LNCAP (cell line): ENCODE data around the gene SSH2.

ENCODE experiments used
- CTCF ChIP-seq: fragments of 450-650 bp; IDR thresholded peaks from 2 replicates; pipeline ENCODE4 v1.5.1; 2017; ENCODE audit warnings: mild to moderate bottlenecking

The SSH2 gene

DNA sequence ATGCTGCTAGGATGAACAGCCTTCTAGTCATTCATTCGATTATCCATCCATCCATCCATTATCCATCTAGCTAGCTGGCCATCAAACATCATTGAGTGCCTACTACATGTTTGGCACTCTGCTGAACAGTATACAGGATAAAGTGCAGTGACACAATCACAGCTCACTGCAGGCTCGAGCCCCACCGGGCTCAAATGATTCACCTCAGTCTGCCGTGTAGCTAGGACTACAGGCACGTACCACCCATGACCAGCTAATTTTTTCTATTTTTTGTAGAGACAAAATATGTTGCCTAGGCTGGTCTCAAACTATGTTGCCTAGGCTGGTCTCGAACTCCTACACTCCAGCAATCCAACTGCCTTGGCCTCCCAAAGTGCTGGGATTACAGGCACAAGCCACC is 50.0 kb downstream of the SSH2 start:
- TF ChIP-seq CTCF: no peak

GRCh38 chr17:29874931-29875596 is 55.0 kb downstream of the SSH2 start:
- TF ChIP-seq CTCF: no peak

DNA sequence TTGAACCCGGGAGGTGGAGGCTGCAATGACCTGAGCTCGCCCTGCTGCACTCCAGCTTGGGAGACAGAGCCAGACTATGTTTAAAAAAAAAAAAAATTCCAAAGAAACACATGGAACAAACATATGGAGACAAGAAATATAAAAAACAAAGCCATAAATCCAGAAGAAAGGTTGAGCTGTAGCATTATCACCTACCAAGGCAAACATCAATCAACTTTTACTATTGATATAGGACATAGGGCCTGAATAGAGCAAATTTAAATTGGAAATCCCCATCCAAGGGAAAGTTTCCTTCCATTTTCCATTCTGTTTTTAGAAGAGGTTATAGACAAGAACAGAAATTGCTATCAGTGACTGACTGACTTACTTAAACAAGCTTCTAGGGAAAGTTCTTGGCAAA is 56.6 kb downstream of the SSH2 start:
- TF ChIP-seq CTCF: no peak

- no peak for TF ChIP-seq CTCF
These were observed 59.1 kb downstream of the SSH2 start for GRCh38 chr17:29870836-29871465.

- TF ChIP-seq CTCF: peak; percentile 55
These were observed 62.3 kb downstream of the SSH2 start for GRCh38 chr17:29867643-29868181.

DNA sequence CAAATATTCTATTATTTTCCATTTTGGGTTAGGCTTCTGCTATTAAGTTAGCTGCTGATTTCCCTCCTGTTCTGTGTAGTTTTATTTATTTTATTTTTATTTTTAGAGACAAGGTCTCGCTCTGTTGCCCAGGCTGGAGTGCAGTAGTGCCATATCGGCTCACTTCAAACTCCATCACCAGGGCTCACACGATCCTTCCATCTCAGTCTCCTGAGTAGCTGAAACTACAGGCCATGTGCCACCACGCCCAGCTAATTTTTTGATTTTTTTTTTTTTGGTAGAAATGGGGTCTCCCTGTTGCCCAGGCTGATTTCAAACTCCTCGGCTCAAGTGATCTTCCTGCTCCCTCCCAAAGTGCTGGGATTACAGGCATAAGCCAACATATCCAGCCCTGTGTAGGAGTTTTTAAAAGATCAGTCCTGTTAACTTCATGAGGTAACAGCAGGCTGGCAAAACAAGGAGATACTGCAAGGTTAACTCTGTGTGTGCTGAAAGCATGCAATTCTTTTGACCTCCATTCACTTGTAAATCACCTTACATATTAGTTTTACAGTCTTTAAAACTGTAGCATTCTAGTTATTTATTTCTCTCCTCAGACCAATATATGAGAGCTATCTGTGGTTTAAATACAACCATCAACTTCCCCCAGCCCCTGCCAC is 63.2 kb downstream of the SSH2 start:
- TF ChIP-seq CTCF: no peak

GRCh38 chr17:29864615-29865014 is 65.4 kb downstream of the SSH2 start:
- TF ChIP-seq CTCF: no peak
